HG03139 (cell line): ENCODE data around the gene CIC.
A peak's percentile ranks its signal among the peaks of the same experiment; 100 is the strongest.

Experiments used
- ATAC-seq: cut with Tn5 transposase; IDR thresholded peaks from one replicate; pipeline ENCODE4 v1.9.1; 2021; ENCODE audit not compliant: unreplicated experiment

Gene CIC

GRCh38 chr19:42275103-42275502 is 6.1 kb downstream of the CIC start:
- ATAC-seq = no peak

- no peak for ATAC-seq
Measured at GRCh38 chr19:42275517-42275916, 6.5 kb downstream of the CIC start.

- no peak for ATAC-seq
Measured at GRCh38 chr19:42276284-42276683, 7.2 kb downstream of the CIC start.

- ATAC-seq = no peak
Measured at GRCh38 chr19:42276821-42277220, 7.8 kb downstream of the CIC start.

GRCh38 chr19:42277821-42278451 is 8.9 kb downstream of the CIC start:
- no peak for ATAC-seq

GRCh38 chr19:42278452-42279154 is 9.6 kb downstream of the CIC start:
- no peak for ATAC-seq

GRCh38 chr19:42279155-42279901 is 10.3 kb downstream of the CIC start:
- ATAC-seq = no peak

- ATAC-seq = peak; percentile 30
Measured at GRCh38 chr19:42279902-42280814, 11.1 kb downstream of the CIC start.

GRCh38 chr19:42280815-42281145 is 11.7 kb downstream of the CIC start:
- ATAC-seq = no peak

- ATAC-seq = no peak
Measured at GRCh38 chr19:42281146-42281826, 12.2 kb downstream of the CIC start.

- no peak for ATAC-seq
Measured at GRCh38 chr19:42281827-42282762, 13.0 kb downstream of the CIC start.

- no peak for ATAC-seq
Measured at GRCh38 chr19:42282819-42283187, 13.8 kb downstream of the CIC start.

- peak; percentile 41 for ATAC-seq
Measured at GRCh38 chr19:42283188-42284065, 14.4 kb downstream of the CIC start.

GRCh38 chr19:42284066-42284501 is 15.0 kb downstream of the CIC start:
- peak; percentile 22 for ATAC-seq

GRCh38 chr19:42284591-42285341 is 15.7 kb downstream of the CIC start:
- no peak for ATAC-seq

GRCh38 chr19:42285541-42285941 is 16.5 kb downstream of the CIC start:
- ATAC-seq = no peak

GRCh38 chr19:42285988-42286348 is 16.9 kb downstream of the CIC start:
- no peak for ATAC-seq
